K562 (cell line): ENCODE measurements around the gene ZBTB42.

Experiments
- EZH2 ChIP-seq: IDR thresholded peaks from 2 replicates; pipeline ENCODE4 v1.6.1; 2012; ENCODE audit warnings: low read depth, mild to moderate bottlenecking, inconsistent platforms, low read length, borderline replicate concordance
- PRDM10 ChIP-seq: fragments of 450-650 bp; IDR thresholded peaks from 2 replicates; pipeline ENCODE4 v1.6.1; 2018; ENCODE audit not compliant: partially characterized antibody
- SREBF2 ChIP-seq: sonication (generic); formaldehyde crosslinking; IDR thresholded peaks from 2 replicates; pipeline ENCODE4 v1.4.0; 2020; ENCODE audit warnings: mild to moderate bottlenecking, missing genetic modification reagents
- XRCC4 ChIP-seq: IDR thresholded peaks from one replicate; pipeline ENCODE4 v1.6.1; 2011; ENCODE audit not compliant: insufficient read depth, insufficient read length; ENCODE audit errors: extremely low read depth

- TF ChIP-seq PRDM10, result no peak
- TF ChIP-seq SREBF2 (CRISPR knock-in tag), result no peak
- TF ChIP-seq XRCC4, result no peak
- no peak for TF ChIP-seq EZH2
Measured at GRCh38 chr14:104751539-104752422, 49.1 kb upstream of the ZBTB42 start.
